ENCODE results near the gene GALNT7.
"Not testable (repeated sequence)": the region's sequence is repeated elsewhere in the genome, so short reads cannot be mapped to it uniquely, and the experiment has no call there.

The GALNT7 gene

DNA sequence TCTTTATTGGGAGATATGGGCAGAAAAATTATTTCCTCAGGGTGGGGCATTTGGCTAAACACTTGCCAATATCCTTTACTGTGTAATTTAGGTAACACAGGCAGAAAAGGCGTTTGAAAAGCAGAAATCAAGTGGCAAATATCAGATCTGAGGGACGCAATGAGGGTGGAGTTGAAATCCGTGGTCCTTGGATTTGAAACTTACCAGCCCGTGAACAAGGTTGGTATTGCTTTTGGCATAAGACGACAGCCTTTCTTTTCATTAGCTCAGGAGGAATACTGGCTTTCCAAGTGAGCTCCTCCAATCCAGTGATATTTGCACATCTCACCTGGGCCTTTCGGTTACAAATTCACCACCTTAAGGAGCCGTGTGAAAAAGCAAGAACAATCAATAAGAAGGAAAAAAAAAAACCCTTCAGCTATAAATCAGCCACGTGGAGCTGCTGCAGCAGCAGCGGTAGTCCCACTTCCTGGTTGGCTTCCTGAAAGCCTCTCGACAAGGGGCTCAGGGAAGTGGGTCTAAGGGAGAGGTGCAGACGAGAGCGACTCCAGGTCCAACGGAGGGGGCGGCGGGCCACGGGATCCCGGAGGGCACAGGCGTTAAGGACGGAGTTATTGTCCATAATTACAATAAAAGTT is 734 bp upstream of the GALNT7 start:
- no peak for DNase-seq (ENCODE audit: low read depth, low spot score)

DNA sequence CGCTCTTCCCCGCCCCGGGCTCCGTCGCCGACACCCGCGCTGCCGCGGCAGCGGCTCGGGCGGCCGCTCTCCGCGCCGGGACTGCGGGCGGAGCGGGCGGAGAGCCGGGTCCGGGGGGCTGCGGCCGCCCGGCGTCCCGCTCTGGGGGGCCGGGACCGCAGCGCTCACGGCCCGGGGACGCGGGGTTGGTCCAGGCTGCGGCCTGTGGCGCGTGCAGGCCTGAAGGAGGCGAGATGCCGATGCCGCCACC is 492 bp downstream of the GALNT7 start:
- no peak for DNase-seq (ENCODE audit: low read depth, low spot score)

DNA sequence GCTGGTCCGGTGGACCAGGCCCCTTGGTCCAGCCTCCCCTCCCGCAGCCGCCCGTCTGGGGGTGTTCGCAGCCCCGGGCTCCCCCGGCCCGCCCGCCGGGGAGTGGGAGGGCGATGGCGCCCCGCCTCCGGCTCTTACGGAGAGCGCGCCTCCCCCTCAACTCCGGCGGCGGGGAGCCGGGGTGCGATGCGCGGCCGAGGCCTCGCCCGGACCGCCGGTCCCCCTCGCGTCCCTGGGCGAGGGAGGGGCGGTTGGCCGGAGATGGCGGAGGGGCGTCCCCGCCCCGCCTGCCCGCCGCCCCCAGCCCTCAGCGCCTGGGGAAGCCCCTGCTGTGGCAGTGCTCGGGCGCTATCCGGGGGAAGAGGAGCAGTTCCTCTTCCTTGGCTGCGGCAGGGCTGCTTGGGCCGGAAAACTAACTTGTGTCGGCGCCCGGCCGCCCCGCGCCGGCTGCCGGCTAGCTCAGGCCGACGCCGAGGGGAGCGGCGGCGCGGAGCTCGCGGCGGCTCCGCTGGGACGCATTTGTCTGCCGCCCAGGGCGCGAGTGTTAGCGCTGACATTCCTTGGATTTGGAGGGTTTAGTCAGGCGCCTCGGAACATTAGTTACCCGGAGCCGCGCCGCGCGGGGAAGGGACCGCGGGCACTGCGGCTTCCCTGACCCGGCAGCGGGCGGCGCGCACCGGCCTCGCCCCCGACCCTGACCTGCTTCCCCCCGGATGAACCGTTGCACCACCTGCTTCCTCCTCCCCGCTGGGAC is 994 bp downstream of the GALNT7 start:
- peak; percentile 28 for DNase-seq (ENCODE audit: low read depth, low spot score)

DNA sequence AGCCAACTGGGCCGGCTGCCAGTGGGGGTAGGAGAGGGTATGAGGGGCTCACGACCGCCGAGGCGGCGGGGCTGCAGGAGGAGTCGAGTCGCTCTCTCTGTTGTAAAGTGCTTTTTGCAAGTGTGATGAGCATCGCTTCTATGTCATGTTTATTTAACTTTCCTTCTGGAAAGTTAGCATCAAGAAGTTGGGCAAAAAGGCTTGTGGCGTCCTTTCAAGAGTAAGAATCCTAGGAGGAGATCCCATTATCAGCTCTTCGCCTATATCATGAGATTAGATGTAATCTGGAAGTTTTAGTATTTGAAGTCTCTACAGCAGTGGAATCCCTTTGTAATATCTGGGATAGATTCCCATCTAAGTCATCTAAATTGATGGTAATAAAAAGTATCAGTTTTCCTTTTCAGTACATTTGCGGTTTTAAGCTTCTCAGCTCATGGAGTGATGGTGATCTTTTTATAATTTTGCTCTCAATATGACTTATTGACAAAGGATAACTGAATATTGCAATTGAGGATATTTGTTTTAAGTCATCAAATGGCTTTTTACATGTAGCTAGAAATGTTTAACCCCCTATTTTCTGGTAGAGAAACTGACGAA is 1.7 kb downstream of the GALNT7 start:
- DNase-seq (ENCODE audit: low read depth, low spot score), result no peak

DNA sequence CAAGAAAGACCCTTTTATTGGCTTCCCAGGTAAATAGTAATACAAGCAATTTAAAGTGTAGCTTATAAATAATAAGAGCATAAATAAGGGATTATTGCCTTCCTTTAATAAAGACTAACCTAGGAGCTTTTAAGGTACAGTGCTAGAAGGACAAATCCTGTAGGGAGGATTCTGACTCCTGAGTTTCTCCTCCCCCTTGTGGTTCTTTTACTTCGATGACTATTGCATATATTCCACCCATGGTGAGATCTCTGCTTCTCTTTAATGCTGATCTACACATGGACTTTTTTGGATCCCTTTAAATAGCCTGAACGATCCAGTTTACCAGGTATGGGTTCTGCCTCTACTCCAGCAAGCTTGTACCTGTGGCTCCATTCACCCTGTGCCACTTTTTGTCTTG is 2.5 kb downstream of the GALNT7 start:
- no peak for DNase-seq (ENCODE audit: low read depth, low spot score)

DNA sequence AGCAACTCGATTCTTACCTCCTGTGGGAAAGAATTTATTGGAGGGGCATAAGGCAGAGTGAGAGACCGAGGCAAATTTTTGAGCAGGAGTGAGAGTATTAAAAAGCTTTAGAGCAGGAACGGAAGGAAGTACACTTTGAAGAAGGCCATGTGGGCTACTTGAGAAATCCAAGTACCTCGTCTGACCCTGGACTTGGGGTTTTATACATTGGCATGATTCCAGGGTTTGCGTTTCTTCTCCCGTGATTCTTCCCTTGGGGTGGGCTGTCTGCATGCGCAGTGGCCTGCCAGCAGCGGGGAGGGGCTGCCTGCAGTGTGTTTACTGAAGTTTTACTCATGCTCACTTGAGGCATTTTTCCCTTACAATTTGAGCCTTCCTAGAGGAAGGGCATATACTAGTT is 3.4 kb downstream of the GALNT7 start:
- no peak for DNase-seq (ENCODE audit: low read depth, low spot score)

DNA sequence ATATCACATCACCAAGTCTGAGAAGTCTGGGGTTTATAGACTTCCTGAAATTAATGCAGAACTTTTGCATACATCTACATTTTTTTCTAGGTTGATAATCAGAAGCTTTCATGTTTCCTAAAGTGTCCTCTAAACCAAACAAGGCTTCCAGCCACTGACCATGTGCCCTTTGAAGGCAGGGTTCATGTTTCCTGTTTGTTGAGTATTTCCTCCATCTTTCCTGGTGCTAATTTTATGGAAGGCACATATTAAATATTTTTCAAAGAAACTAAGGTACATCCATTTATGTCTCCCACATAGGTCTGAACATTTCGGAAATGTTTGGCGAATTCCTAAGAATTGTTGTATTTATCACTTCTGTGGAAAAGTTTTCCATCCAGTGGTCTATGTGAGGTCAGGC is 5.6 kb downstream of the GALNT7 start:
- no peak for DNase-seq (ENCODE audit: low read depth, low spot score)

DNA sequence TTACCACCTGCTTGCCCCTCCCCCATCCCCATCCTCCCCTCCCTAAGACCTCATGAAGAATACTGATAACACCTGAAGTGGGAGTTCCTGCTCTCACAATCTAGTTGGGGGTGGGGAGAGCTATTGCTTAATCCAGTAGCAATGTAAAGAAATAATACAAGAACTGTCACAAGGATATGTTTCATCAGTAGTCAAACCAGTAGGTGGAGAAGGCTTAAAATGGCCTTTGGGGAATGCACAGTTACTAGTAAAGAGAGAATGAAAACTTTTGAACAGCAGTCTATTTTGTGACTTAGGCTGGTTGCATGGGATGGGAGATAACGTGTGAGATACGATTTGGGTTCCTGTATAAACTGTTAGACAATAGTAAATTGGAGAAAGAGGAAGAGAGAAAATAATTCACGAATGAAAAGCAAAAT is 6.0 kb downstream of the GALNT7 start:
- no peak for DNase-seq (ENCODE audit: low read depth, low spot score)

DNA sequence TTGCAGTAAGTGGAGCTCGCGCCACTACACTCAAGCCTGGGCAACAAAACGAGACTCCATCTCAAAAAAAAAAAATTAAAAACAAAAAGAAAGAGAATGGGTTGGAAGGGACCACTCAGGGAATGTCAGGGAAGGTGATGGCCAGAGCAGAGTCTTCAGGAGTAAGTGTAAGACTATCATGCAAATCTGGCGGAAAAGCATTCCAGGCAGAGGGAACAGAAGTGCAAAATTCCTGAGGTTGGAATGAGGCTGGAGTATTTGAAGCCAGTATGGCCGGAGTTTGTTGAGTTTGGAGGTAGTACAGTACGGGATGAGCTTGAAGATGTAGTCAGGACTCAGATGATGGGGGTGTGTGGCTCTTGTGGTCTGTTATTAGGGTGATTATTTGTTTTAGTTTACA is 7.4 kb downstream of the GALNT7 start:
- DNase-seq (ENCODE audit: low read depth, low spot score), result no peak

DNA sequence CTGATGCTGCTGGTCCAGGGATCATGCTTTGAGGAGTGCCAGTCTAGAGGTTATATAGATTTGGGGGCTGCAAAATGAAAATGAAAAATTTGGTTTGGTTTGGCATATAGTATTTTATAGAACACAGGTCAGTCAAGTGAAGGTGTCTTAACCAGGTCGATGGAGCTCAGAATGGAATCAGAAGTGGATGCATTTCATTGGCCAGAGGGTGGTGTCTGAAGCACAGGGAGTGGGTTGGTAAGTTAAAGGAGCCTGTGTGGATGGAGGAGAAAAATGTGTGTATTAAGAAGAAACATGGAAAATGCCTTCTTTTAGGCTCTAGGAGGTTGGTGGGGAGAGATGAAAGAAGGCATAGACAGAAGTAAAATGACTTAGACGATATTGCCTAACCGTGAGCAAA is 8.6 kb downstream of the GALNT7 start:
- DNase-seq (ENCODE audit: low read depth, low spot score), result no peak

DNA sequence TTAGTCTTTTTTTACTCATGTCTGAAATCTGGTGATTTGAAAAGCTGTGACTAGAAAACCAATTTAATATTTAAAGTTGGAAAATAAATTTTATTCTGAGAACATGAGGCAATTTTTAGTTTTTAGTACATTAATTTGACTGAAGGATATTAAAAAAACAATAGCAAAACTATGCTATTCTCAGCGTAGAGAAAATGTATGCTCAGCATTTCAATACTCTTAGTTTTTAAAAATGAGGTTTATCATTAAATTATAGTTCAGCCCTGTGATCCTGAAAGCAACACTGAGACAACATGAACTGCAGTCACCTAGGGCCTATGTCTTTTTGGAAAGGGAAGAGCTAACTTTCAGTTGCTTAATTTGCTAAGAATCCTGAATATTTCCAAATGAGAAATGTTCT is 9.5 kb downstream of the GALNT7 start:
- no peak for DNase-seq (ENCODE audit: low read depth, low spot score)

DNA sequence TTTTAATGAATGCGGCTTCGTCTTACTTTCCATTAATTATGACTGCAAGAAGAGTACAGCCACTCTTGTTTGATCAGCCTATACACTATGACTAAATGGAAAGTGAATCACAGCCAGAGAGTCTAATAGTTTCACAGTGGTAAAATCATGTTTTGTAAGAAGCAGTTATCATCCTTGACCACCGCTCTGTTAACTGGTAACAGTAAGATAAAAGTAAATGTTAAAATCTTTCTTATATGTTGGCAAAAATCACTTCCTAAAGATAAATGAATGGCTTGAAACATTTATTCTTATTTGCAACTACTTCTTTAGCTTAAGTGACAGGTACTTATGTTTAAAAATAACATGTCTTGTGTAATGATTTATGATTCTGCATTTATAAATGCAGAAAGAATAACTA is 13.2 kb downstream of the GALNT7 start:
- no peak for DNase-seq (ENCODE audit: low read depth, low spot score)

DNA sequence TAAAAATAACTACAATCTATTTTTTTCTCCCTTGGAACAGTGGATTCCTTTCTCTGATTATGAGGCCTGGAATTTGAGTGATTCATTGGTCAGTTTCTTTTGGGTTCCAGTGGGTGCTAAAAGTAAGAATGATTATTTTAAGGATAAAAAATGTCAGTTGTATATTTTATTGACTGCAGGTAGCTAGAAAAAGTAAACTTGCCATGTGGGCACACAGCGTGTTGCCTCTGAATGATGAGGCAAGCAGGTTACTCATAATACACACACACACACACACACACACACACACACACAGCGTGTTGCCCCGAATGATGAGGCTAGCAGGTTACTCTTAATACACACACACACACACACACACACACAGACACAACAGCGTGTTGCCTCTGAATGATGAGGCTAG is 13.8 kb downstream of the GALNT7 start:
- no peak for DNase-seq (ENCODE audit: low read depth, low spot score)

DNA sequence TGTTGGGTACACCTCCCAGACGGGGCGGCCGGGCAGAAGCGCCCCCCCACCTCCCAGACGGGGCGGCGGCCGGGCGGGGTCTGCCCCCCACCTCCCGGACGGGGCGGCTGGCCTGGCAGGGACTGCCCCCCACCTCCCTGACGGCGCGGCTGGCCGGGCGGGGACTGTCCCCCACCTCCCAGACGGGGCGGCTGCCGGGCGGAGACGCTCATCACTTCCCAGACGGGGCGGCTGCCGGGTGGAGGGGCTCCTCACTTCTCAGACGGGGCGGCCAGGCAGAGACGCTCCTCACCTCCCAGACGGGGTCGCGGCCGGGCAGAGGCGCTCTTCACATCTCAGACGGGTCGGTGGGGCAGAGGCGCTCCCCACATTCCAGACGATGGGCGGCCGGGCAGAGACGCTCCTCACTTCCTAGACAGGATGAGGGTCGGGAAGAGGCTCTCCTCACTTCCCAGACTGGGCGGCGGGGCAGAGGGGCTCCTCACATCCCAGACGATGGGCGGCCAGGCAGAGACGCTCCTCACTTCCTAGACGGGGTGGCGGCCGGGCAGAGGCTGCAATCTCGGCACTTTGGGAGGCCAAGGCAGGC is 15.1 kb downstream of the GALNT7 start:
- DNase-seq (ENCODE audit: low read depth, low spot score), result not testable (repeated sequence)

DNA sequence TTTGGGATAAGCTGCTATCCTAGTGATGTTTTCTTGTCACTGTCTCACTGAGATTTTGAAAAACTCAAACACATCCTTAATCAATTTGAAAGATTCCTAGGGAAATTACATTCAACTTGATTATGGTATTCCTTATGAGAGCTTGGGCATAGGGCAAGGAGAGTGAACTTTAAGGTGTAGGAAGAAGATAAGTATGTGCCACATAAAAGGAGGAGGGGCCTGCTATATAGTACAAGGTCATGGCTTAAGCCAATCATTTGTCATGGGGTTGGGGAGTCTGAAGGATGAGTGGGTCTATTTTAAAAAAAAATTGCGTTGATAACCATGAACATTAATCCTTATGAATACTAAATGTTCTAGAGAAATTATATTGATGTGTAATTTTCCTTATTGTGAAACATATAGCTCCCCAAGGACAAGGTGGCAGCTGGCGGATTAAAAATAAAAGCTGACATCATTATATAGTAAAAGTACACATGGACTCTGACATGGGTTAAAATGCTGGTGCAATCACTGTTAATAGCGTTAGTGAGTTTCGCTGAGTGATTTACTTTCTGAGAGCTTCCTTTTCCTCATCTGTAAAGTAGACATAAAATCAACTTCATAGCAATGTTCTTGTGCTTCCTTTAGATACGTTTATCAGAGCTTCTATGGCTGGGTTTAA is 17.4 kb downstream of the GALNT7 start:
- no peak for DNase-seq (ENCODE audit: low read depth, low spot score)

DNA sequence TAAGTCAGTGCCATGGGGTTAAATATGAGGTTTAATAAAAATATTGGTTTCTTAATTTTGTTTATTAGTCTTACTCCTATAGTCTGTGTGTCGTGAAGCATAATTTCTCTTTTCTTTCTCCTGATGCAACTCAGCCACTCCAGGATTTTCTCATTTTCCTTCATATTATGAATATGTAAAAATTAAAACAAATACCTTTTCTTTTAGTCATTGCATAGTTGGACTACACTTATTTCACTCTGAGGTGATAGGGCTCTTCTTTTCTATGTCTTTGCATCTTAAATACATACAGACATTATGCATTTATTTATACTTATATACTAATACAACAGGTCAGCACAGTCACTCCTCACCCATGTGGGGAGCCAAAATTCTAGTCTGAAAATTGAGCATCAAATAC is 19.1 kb downstream of the GALNT7 start:
- DNase-seq (ENCODE audit: low read depth, low spot score), result no peak

DNA sequence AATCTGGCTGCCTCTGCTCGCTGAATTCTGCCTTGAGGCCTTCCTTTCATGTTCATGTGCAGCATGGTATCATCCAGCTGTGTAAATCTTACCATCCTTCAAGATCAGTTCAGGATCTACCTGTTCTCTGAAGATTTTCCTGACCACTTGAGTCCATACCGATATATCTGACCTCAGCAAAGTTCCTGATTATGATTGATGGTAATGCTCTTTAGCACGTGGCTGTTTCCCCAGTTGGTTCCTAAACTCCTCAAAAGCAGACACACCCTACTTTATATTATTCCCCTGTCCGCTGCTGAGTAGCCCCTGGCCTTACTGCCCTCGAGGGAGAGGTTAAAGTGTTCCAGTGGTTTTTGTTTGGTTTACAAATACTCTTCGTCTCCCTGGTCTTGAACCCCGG is 20.0 kb downstream of the GALNT7 start:
- no peak for DNase-seq (ENCODE audit: low read depth, low spot score)

DNA sequence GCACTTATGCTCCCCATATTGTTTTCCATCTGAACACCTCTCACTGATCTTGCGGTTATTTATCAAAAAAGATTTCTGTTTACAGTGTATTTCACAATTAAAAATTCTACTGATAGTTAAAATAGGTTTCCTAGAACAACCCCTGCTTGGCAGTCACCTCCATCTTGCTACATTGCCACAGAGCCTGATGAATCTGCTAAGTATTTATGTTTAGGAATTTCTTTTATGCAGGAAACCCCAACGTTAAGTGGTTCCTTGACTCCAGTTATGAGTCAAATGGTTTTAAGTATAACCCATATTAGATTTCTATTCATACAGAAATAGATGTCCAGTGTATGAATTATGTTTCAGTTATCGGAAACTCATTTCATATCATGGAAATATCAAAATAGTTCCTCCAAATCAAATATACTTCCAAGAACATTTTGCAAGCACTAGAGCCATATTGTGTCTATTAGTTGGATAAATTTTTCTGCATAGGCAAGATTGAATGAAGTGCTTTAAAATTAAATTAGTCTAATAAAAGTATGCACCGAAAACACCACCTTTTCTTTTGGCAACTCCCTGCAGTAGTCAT is 20.6 kb downstream of the GALNT7 start:
- no peak for DNase-seq (ENCODE audit: low read depth, low spot score)

DNA sequence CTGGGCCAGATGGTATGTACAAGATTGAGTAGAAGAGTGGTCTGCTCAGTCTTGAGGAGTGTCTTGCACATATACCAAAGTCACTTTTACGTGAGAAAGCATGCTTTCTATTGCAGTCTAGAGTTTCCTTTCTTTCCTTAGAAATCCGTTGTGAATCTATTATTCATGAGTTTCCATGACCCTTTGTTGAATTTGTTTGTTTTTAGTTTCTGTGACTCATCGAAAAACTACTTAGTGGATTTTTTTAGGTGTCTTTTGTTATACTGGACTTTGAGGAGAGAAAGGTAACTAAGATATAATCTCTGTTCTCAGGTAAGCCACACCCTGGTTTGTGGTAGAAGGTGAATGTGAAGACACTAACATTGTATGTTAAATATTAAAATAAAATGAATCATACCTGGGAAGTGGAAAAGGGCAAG is 23.0 kb downstream of the GALNT7 start:
- no peak for DNase-seq (ENCODE audit: low read depth, low spot score)

DNA sequence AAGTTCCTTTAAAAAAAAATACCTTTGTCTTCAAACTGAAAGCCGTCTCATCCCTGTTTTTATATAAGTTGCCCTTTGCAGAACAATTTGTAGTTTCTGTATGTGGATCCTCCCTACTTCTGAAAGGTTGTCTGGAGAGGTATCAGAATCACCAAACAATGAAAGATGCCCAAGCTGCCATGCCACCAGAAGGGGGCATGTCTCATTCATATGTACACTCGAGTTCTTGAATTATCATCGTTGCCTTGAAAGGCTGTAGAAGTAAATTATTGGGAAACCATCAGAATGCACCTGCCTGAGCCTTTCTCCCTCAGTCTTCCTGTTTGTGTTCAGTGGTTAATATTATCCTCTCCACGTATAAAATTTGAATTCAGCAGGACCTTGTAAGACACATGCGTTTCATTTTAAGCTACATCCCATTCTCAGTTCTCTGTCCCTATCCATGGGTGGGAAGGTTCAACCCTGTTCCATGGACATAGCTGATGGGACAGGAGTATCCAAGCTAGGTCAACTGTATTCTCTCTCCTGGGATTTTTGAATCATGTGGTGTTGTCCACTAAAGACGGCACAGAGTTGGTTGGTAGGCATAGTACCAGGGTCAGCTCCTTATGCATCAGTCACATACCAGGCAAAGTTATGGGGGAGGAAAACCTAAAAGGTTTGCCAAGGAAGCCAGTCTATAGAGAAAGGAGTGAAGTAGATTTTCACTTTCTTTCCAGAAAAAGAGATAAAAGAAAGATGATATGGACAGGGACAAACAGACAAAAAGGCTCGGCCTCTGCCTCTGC is 24.0 kb downstream of the GALNT7 start:
- DNase-seq (ENCODE audit: low read depth, low spot score), result no peak

DNA sequence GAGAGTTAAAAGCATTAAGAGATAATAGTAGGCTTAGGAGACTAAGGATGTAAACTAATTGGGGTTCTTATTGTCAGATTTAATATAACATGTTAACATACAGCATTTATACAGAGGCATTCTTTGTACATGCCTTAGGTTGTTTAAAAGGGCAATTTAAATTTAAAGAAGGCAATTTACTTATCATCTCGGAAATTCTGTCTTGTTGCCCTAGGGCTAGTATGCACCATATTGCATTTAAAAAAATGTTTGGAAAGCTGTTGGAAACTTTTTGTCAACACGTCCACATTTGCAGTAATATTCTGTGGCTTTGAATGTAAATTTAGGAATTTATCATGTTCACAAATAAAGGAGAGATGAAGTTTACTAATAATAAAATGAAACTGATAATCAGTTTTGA is 25.5 kb downstream of the GALNT7 start:
- no peak for DNase-seq (ENCODE audit: low read depth, low spot score)

Data from activated CD4-positive, CD25-positive, alpha-beta regulatory T cell treated with anti-CD3 and anti-CD28 coated beads, Interleukin-2, amount 50 U/mL, for 16 hours (primary cell).